Measurements from ENCODE around the gene AKAP14.
A peak's percentile ranks its signal among the peaks of the same experiment; 100 is the strongest.

Gene AKAP14

DNA sequence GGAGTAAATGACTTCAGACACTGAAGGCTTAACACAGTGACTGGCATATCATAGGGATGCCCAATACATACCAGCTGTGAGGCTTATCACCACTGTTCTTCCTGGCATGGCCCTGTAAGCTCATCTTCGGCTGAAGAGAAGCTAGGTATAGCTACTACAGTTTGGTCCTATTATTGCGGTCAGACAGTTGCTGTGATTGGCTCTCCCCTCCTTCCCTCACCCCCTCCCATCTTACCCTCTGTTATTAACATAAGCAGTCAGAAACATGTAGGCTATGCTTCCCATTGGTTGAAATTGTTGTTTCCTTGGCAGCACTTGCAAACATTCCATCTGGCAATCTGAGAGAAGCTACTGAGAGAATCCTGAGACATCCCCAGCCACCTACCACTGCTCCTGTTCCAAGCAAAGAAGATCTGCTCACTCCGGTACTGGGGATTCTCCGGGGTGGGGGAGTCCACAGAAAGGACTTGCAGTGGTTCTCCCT, at the start of gene AKAP14:
TSS of gene AKAP14 (plus strand) at position 51 of the 484 bp plus-strand sequence. CDS start 7,331 bp downstream, outside the sequence.
- Mint-ChIP-seq H3K36me3 (ENCODE audit: low read depth) (no peaks in the 10 kb centered on the region), H3K9me3 (no peaks in the 10 kb centered on the region)

DNA sequence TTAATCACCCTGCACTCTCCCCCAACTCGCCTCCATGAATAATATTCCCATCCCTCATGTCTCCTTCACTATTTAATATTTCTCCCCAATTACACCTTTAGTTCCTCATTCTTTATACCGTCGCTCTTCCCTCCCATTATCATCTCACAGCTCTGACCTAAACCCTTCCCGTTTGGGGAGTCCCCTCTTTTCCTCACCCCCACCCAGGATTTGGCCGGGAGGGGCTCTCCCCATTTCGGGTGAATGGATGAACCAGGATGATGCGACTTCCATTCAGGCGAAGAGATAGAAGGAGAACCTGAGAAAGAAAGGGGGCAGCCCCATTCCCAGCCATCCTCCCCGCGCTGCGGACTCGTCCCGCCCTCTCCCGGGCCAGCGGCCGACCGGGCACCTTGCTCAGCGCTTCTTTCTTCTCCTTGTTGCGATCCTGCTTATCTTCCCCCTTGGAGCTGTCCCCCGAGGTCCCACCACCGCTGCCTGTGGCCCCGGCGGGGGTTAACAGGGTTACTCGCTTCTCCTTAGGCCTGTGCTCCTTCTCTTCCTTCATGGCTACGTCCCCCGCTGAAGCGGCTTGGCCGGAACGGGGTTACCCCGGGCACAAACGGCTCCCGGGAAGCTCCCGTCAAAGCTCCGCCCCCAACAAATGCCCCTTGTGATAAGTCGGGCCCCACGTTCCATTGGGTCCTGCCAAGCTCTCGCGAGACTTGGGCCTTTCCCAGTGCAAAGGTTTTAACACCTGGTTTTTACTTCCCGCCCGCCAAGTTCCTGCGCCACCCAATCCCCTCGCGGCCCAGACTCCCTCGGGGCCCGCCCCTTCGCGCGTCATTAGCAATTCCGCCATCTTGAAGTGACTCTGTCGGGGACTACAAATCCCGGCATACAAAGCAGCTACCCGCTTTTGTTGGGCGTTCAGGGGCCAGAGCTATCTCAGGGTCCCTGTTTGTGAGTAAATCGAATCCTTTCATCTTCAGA, 43.0 kb upstream of the AKAP14 start, which contains the start of gene UPF3B:
TSS of gene UPF3B (minus strand) at position 582 of the 972 bp plus-strand sequence. CDS start at position 547, 35 bp downstream.
- Mint-ChIP-seq H3K4me3 (peak within 1 kb of the TSS; percentile 93), H3K27me3 (no peaks in the 10 kb centered on the region), H3K9me3 (no peaks in the 10 kb centered on the region), H3K36me3 (ENCODE audit: low read depth) (peaks cover 42% of the 10 kb centered on the region), H3K27ac (peak within 1 kb of the TSS; percentile 92), H3K4me1 (ENCODE audit: low read depth) (peaks cover 6% of the 10 kb centered on the region)
- intact Hi-C loops (cut with micrococcal nuclease), result loop anchor here (2.0 kb wide), 1 partner anchor 18 kb away; the partner anchor contains the start of genes NDUFA1 and RNF113A

More for the DNA sequence above, at the start of gene AKAP14:
- Mint-ChIP-seq H3K4me1 (ENCODE audit: low read depth) (peaks cover 19% of the 10 kb centered on the region), H3K27ac (no peak within 1 kb of the TSS), H3K27me3 (peaks cover 6% of the 10 kb centered on the region), H3K4me3 (no peak within 1 kb of the TSS)
- intact Hi-C loops (cut with micrococcal nuclease), result no loop called here

DNA sequence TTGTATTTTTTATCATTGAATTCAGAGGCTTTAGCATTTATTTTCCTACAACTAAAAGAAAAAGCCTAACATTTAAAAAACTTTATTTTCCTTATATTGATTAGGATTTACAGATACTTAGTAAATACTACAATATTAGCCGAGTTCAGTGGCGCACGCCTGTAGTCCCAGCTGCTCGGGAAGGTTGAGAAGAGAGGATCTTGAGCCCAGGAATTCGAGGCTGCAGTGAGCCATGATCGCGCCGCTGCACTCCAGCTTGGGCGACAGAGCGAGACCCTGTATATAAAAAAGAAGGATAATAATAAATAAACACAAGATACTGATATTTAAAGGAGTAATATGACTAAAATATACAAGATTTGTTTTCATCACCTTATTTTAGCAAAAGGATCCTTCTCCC, 42.2 kb upstream of the AKAP14 start:
- intact Hi-C loops (cut with micrococcal nuclease), result loop anchor here (2.0 kb wide), 1 partner anchor 17 kb away; the partner anchor contains the start of genes NDUFA1 and RNF113A
- Mint-ChIP-seq H3K27ac (peak overlapping the region; percentile 92), H3K27me3 (no peaks in the 10 kb centered on the region), H3K36me3 (ENCODE audit: low read depth) (peaks cover 38% of the 10 kb centered on the region), H3K4me3 (no peak overlapping the region), H3K4me1 (ENCODE audit: low read depth) (peaks cover 6% of the 10 kb centered on the region), H3K9me3 (no peaks in the 10 kb centered on the region)

DNA sequence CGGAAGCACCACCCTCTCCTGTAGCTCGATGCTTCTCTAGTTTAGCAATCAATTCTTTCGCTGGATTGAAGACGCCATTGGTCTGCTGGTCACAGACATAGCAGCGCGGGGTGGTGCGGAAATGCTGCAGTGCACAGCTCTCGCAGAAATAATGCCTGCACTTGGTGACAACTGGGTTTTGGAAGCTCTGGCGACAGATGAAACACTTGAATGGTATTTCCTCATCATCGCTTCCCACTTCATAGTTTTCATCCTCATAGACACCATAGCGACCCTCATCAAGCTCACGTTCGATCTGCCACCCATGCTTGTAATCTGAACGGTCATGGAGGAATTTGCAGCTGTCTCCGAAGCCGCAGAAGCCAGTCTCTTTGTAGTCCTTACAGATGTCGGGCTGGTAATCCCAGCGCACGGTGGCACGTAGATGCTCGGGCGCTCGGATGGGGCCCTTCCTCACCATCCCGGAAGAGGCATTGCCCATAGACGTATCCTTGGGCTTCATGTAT, 25.0 kb upstream of the AKAP14 start:
- Mint-ChIP-seq H3K27me3 (no peaks in the 10 kb centered on the region), H3K9me3 (no peaks in the 10 kb centered on the region), H3K4me1 (ENCODE audit: low read depth) (peaks cover 12% of the 10 kb centered on the region), H3K27ac (peak overlapping the region; percentile 98), H3K4me3 (peak overlapping the region; percentile 94), H3K36me3 (ENCODE audit: low read depth) (peaks cover 11% of the 10 kb centered on the region)
- intact Hi-C loops (cut with micrococcal nuclease), result loop anchor here (2.0 to 10.0 kb wide), 3 partner anchors 18 to 78 kb away; partner anchors contain the start of genes NKAP and UPF3B

DNA sequence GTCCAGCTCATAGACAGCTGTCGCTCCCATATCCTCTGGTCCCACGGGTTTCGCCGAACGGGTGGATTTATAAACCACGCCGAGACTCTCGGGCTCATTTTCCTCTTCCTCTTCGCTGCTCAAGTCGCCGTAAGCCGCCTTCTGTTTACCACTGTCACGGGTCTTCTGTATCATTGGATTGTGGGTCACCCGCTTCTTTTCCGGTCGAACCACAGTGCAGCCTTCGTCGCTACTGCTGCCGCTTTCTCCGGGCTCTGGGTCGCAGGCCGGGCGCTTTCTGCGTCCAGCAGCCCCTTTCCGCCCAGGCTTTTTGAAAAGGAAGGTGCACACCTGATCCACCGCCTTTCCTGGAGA, 24.5 kb upstream of the AKAP14 start:
- Mint-ChIP-seq H3K4me3 (peak overlapping the region; percentile 94), H3K27ac (peak overlapping the region; percentile 98)
- intact Hi-C loops (cut with micrococcal nuclease), result loop anchor here (2.0 to 10.0 kb wide), 3 partner anchors 18 to 78 kb away; partner anchors contain the start of genes NKAP and UPF3B

DNA sequence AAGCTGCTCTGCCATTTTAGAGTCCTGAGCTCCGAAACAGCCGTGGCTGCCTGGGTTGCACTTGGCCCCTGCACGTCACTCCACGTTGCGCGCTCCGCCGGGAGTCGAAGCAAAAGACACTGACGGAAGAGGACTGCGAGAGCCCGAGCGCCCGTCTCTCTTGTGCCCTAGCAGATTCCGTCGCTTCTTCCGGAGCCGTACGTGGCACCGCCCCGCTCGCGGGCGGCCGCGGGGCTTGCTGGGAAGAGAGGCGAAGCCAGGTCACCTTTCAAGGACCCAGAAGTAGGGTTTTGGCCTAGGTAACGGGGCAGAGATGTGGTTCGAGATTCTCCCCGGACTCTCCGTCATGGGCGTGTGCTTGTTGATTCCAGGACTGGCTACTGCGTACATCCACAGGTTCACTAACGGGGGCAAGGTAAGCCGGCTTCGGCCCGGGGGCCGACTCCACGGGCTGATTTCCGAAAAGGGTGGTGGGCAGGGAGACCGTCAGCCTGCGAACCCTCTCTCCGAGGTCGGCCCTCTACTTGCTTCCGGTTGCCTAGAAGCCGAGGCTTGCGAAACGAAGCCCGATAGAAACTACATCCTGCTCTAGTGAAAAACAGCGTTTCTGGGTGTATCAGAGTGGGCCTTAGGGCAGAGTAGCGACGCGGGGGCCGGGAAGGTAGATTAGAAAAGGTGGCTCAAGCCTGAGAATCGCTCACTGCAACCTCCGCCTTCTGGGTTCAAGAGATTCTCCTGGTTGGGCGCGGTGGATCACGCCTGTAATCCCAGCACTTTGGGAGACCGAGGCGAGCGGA, 23.9 kb upstream of the AKAP14 start, which contains the start of the genes NDUFA1 and RNF113A:
TSS of gene NDUFA1 (plus strand) at position 234 of the 797 bp plus-strand sequence. CDS start at position 314, 80 bp downstream.
TSS of gene RNF113A (minus strand) at position 135 of the 797 bp plus-strand sequence. CDS start at position 15, 120 bp downstream.
- H3K27me3 Mint-ChIP-seq, result no peaks in the 10 kb centered on the region
- H3K4me3 Mint-ChIP-seq, result peak within 1 kb of the TSS; percentile 94
- H3K9me3 Mint-ChIP-seq, result no peaks in the 10 kb centered on the region
- H3K4me1 Mint-ChIP-seq (ENCODE audit: low read depth), result peaks cover 12% of the 10 kb centered on the region
- peaks cover 18% of the 10 kb centered on the region for H3K36me3 Mint-ChIP-seq (ENCODE audit: low read depth)
- H3K27ac Mint-ChIP-seq, result peak within 1 kb of the TSS; percentile 98
- intact Hi-C loops (cut with micrococcal nuclease), result loop anchor here (2.0 to 10.0 kb wide), 3 partner anchors 19 to 79 kb away; partner anchors contain the start of genes NKAP and UPF3B

More for the DNA sequence above, 24.5 kb upstream of the AKAP14 start:
- Mint-ChIP-seq H3K27me3 (no peaks in the 10 kb centered on the region), H3K9me3 (no peaks in the 10 kb centered on the region), H3K4me1 (ENCODE audit: low read depth) (peaks cover 12% of the 10 kb centered on the region), H3K36me3 (ENCODE audit: low read depth) (peaks cover 16% of the 10 kb centered on the region)

DNA sequence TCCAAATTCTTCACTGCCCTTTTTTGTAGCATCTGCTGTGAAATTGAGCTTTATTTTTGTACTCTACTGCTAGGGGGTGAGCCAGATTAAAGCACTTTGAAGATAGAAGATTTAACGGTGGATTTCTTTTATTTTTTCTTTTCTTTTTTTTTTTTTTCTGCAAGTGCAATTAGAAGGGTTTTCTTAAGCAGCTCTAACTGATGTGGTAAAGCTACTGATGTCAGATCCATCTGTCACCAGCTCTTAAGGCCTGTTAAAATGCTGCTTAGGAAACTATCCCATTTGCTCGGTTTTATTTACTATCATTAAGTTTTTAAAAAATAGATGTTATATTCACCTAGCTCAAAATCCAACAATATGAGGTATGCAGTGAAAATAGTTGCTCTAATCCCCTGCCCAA, 17.0 kb upstream of the AKAP14 start:
- Mint-ChIP-seq H3K27ac (no peak overlapping the region), H3K36me3 (ENCODE audit: low read depth) (peaks cover 23% of the 10 kb centered on the region), H3K4me1 (ENCODE audit: low read depth) (peaks cover 7% of the 10 kb centered on the region), H3K4me3 (no peak overlapping the region), H3K27me3 (no peaks in the 10 kb centered on the region), H3K9me3 (no peaks in the 10 kb centered on the region)
- intact Hi-C loops (cut with micrococcal nuclease), result loop anchor here (10.0 kb wide), 1 partner anchor 66 kb away; the partner anchor contains the start of gene NKAP

DNA sequence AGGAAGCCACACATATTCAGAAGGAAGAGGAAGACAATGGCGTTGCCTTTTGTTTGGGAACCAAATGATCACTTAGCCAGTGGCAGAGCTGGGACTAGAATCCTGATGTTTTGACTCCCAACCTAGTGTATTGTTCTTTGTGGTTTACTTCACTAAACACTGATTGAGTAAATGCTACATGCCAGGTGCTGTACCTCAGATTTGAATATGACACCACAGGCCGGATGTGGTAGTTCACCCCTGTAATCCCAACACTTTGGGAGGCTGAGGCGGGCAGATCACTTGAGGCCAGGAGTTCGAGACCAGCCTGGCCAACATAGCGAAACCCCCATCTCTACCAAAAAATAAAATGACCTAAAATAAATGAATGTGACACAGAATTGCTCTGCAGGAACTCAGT, 15.6 kb upstream of the AKAP14 start:
- H3K9me3 Mint-ChIP-seq, result no peaks in the 10 kb centered on the region
- no peaks in the 10 kb centered on the region for H3K27me3 Mint-ChIP-seq
- intact Hi-C loops (cut with micrococcal nuclease), result no loop called here
- H3K4me3 Mint-ChIP-seq, result no peak overlapping the region
- peak overlapping the region; percentile 23 for H3K27ac Mint-ChIP-seq
- H3K36me3 Mint-ChIP-seq (ENCODE audit: low read depth), result peaks cover 23% of the 10 kb centered on the region
- H3K4me1 Mint-ChIP-seq (ENCODE audit: low read depth), result peaks cover 7% of the 10 kb centered on the region

DNA sequence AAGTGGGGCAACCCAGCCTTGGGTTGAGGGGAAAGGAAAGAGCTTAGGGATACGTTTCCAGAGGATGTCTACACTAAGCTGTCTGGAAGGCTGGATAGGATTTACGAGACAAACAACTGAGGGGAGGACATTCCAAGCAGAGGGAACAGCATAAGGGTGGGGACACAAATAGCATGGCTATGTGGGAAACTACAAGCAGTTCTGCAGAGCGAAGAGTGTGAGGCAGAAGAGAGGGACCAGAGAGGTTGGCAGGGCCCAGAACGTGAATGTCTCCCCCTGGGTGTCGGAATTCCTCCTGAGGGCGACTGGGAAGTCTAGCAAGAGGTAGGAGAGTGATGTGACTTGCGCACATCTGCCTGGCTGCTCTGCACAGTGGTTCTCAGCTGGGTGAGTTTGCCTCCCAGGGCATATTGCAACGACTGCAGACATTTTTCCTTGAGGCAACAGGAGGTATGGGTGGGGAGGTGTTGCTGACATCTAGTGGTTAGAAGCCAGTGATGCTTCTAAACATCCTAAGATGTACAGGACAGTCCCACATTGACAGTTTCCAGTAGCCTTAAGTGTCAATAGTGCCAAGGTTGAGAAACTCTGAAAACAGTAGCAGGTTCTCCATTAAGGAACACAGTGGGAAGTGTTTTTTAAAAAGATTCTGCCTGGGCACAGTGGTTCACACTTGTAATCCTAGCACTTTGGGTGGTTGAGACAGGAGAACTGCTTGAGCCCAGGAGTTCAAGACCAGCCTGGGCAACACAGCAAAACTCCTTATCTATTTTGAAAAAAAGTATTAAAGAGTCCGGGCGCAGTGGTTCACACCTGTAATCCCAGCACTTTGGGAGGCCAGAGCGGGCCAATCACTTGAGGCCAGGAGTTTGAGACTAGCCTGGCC, 14.9 kb upstream of the AKAP14 start:
- Mint-ChIP-seq H3K27ac (peak overlapping the region; percentile 23), H3K4me3 (no peak overlapping the region), H3K36me3 (ENCODE audit: low read depth) (peaks cover 22% of the 10 kb centered on the region), H3K9me3 (no peaks in the 10 kb centered on the region), H3K27me3 (no peaks in the 10 kb centered on the region), H3K4me1 (ENCODE audit: low read depth) (peaks cover 7% of the 10 kb centered on the region)
- intact Hi-C loops (cut with micrococcal nuclease), result no loop called here

DNA sequence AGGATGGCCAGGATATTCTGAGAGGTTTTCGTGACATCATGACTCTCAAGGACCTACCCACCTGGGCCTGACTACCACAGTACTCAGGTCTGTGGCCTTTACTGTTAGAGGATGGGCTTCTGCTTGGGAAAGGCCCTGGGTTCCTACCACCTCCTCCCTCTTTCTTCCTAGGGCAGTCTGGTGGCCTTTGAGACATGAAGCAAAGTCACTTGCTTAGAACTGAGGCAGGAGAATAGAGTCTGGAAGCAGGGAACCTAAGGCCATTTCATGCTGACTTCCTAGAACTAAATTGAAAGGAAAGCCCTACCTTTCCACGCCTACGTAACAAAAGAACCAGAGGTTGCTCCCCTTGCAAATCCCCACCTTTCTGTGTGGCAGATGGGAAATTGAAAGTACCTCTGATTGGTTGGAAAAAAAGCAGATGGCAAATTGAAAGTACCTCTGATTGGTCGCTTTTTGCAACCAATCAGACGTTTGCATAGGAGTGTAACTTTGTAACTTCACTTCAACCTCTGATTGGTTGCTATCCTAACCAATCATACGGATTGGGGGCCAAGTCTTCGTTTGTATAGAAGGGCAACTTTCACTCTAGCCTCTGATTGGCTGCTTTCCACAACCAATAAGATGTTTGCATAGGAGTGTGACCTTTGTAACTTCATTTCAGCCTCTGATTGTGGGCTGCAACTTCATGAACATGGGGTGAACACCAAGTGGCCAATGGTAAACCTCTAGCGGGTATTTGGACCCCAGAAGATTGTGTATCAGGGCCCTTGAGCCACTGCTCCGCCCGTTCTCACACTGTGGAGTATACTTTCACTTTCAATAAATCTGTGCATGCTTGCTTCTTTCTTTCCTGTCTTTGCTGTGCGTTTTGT, 9.9 kb upstream of the AKAP14 start:
- intact Hi-C loops (cut with micrococcal nuclease), result no loop called here
- Mint-ChIP-seq H3K4me3 (no peak overlapping the region), H3K36me3 (ENCODE audit: low read depth) (no peaks in the 10 kb centered on the region), H3K4me1 (ENCODE audit: low read depth) (peaks cover 7% of the 10 kb centered on the region), H3K27me3 (peaks cover 12% of the 10 kb centered on the region), H3K9me3 (no peaks in the 10 kb centered on the region), H3K27ac (no peak overlapping the region)

DNA sequence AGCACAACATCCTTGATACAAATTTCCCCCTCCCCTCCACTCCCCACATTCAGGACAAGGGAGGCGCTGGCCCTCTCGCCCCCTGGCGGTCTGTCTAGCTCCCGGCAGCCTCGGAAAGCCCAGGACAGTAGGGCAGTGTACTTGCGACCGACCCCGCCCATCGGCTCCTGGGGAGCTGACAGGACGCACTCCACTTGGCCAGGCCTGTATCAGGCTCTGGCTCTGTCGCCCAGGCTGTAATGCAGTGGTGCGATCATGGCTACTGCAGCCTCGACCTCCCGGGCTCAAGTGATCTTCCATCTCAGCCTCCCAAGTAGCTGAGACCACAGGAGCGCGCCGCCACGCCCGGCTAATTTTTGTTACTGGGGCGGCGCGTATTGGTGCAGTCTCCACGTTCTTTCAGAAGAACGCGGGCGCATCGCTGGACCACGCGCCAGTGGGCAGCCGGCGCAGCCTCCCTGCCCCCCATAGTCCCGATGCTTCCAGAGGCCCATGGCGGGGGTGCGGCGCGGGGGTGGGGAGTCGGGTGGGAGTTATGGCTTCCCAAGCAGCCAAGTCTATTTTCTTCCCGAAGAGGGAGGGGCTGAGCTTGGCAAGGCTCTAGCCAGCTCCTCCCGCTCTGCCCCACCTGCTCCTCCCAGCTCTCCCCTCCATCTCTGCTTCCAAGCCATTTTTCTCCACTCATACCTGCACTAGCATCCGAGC, 7.8 kb upstream of the AKAP14 start:
- intact Hi-C loops (cut with micrococcal nuclease), result no loop called here
- no peaks in the 10 kb centered on the region for H3K9me3 Mint-ChIP-seq
- H3K27ac Mint-ChIP-seq, result no peak overlapping the region
- peaks cover 11% of the 10 kb centered on the region for H3K4me1 Mint-ChIP-seq (ENCODE audit: low read depth)
- peaks cover 18% of the 10 kb centered on the region for H3K27me3 Mint-ChIP-seq
- H3K4me3 Mint-ChIP-seq, result peak overlapping the region; percentile 58
- H3K36me3 Mint-ChIP-seq (ENCODE audit: low read depth), result no peaks in the 10 kb centered on the region

Data from dendritic cell treated with granulocyte-macrophage colony-stimulating factor and Interleukin-4, amounts not matched to agents 40 ng/mL and 50 ng/mL, for 4 days (primary cell).